ENCODE results near the gene SDK1. TPM values are rescaled to one million over a fixed set of nuclear protein-coding genes. Genes with fewer than 3 reads are reported as not detected.

Gene SDK1
- total RNA-seq, 1 donor = 0.27 TPM

DNA sequence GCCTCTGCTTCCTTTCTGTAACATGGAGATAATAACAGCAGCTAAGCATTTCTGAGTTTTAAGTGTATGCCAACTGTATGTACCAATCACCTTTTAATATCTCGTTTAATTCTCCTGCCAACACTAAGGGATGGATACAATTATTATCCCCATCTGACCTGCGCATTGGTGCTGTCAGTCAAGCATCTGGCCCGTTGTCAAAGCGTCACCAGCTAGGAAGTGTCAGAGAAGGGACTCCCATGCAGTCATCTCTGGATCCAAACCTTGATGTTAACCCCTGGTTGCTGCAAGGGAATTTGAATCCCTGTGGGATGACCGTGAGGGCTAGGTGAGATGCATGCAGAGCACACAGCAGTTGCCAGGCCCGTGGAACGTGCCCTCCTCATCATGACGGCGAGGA is 506.8 kb downstream of the SDK1 start:
- no peak overlapping the region for H3K4me3 ChIP-seq (ENCODE audit: low read depth, low read length)
- TF ChIP-seq, protein P1, sequence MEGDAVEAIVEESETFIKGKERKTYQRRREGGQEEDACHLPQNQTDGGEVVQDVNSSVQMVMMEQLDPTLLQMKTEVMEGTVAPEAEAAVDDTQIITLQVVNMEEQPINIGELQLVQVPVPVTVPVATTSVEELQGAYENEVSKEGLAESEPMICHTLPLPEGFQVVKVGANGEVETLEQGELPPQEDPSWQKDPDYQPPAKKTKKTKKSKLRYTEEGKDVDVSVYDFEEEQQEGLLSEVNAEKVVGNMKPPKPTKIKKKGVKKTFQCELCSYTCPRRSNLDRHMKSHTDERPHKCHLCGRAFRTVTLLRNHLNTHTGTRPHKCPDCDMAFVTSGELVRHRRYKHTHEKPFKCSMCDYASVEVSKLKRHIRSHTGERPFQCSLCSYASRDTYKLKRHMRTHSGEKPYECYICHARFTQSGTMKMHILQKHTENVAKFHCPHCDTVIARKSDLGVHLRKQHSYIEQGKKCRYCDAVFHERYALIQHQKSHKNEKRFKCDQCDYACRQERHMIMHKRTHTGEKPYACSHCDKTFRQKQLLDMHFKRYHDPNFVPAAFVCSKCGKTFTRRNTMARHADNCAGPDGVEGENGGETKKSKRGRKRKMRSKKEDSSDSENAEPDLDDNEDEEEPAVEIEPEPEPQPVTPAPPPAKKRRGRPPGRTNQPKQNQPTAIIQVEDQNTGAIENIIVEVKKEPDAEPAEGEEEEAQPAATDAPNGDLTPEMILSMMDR (IDR thresholded peaks at IDR 0.05; ENCODE audit: insufficient read depth, low read length) = no peak
- no peak for DNase-seq (ENCODE audit: low read depth)

DNA sequence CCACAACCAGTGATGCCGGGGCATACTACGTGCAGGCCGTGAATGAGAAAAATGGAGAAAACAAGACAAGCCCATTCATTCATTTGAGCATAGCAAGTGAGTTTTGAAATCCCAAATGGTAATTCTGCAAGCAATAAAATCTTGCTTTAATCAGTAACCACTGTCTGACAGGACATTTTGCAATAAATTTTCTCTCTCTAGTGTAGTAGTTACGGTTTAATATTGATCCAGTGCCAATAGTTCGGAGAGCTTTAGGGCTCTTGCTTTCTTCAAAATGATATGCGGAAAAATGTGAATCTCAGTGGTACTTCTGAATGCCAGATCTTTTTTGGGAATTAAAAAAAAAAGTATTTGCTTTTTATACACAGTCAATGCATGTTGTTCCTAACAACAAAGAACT is 520.4 kb downstream of the SDK1 start:
- TF ChIP-seq, protein P1 (IDR thresholded peaks at IDR 0.05; ENCODE audit: insufficient read depth, low read length) = no peak
- H3K4me3 ChIP-seq (ENCODE audit: low read depth, low read length) = no peak overlapping the region
- no peak for DNase-seq (ENCODE audit: low read depth)

DNA sequence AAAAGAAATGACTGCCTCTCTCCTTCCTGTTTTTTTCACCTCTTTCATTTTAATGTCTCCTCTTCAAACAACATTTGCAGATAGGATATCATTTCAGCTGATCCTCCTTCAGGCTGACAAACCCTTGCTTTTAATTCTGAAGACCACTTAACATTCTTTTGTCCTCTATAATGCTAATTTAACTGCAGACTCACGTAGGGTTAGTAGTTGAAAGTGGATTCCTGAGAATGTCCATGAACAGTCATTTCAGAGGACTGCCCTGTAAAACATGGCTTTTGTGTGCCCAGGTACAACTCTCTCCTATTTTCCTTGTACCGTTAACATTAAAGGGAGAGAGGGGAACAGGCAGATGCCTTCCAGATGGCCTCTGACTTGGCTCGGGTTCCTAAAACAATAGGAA is 524.4 kb downstream of the SDK1 start:
- no peak for DNase-seq (ENCODE audit: low read depth)
- H3K4me3 ChIP-seq (ENCODE audit: low read depth, low read length) = no peak overlapping the region
- TF ChIP-seq, protein P1 (IDR thresholded peaks at IDR 0.05; ENCODE audit: insufficient read depth, low read length) = no peak

DNA sequence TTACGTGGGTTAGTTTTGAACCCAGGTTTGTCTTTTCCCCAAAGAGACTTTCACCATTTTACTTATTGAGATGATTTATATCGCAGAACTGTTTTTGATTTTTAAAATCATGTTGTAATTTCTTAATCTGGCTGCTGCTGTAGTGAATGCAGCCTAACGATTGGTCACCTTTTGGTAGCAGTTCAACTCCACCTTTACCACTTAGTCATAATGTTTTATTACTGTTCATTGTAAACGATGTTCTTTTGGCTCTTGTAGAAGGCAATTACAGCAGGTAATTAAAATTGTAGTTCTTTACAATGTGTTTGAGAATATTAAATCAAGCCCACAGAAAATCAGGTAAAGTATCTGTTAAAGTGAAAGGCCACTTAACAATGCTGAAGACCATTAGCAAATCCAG is 531.1 kb downstream of the SDK1 start:
- TF ChIP-seq, protein P1 (IDR thresholded peaks at IDR 0.05; ENCODE audit: insufficient read depth, low read length) = no peak
- H3K4me3 ChIP-seq (ENCODE audit: low read depth, low read length) = no peak overlapping the region
- no peak for DNase-seq (ENCODE audit: low read depth)

DNA sequence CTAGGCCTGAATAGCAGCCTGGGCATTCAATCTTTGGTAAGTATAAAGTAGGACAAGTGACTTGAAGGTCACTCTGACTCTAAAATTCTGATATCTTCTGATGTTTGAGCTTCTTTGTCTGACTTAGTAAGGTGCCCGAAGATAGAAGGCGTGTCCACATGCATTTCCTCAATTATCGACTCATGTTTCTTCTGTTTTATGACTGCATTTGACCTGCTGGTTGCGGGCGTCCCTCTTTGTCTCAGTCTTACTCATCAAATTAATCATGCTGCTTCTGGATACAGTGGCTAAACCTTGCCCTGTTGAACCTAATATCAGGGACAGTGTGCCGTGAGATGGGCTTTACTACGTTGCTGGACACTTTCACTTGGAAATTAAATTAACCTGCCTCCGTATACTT is 534.1 kb downstream of the SDK1 start:
- TF ChIP-seq, protein P1 (IDR thresholded peaks at IDR 0.05; ENCODE audit: insufficient read depth, low read length) = no peak
- no peak overlapping the region for H3K4me3 ChIP-seq (ENCODE audit: low read depth, low read length)
- no peak for DNase-seq (ENCODE audit: low read depth)

DNA sequence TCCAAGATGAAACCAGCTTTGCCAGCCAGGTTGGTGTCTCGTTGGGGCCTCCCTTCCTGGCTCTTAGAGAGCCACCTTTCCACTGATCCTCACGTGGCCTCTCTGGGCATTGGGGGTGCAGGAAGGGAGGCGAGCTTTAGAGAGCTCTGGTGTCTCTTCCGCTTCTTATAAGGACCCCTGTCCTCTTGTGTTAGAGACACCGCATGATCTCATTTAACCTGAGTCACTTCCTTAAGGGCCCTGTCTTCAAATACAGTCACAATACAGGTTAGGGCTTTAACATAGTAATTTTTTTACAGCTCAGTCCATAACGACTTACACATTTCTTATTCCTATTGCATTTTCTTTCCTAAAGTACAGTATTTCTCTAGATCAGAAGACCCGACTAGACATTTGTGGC is 535.8 kb downstream of the SDK1 start:
- no peak overlapping the region for H3K4me3 ChIP-seq (ENCODE audit: low read depth, low read length)
- no peak for DNase-seq (ENCODE audit: low read depth)
- TF ChIP-seq, protein P1 (IDR thresholded peaks at IDR 0.05; ENCODE audit: insufficient read depth, low read length) = no peak

DNA sequence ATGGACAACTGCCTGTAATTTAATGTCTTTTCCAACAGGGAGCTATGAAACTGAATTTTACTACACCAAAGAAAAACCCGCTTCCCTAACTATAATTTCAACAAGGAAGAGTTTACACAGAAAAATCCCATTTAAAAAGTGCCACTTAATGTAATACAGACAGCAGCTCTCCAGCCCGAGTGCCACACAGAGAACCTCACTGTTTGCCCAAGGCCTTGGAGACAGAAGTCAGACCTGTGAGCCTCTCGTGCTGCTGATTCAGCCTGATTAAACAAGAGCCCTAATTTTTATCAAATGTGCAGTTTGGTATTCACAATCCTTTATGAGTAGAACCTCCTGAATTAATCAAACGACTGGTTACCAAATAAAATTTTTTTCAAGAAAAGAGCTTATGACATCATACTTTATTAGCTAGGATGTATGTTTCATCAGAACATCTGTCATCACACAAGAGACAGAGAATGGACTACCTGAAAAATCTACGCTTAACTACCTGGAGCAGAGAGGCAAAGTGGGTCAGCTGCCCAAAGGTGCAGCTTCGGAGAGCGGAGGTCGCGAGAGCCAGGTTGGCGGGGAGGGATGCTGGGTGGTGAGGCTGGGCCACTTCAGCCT is 543.6 kb downstream of the SDK1 start:
- TF ChIP-seq, protein P1 (IDR thresholded peaks at IDR 0.05; ENCODE audit: insufficient read depth, low read length) = no peak
- no peak overlapping the region for H3K4me3 ChIP-seq (ENCODE audit: low read depth, low read length)
- no peak for DNase-seq (ENCODE audit: low read depth)

Measured in fibroblast of the aortic adventitia (primary cell).